Kidney (tissue), 14 donors: ENCODE data around the gene LCE3A. TPM values are rescaled to one million over a fixed set of nuclear protein-coding genes. Genes with fewer than 3 reads are reported as not detected.

Source experiments
- DNase-seq, 5 donors: peaks; one replicate each; pipeline ENCODE4 v3.0.0-alpha.2; 2013 to 2020
- FAIRE-seq: peaks from 2 replicates; lab custom pipeline; 2012; peaks lifted over from hg19 to GRCh38; lab: Jason Lieb, UNC
- H3K27ac ChIP-seq, 2 donors: one replicate each; pipeline ENCODE4 v1.7.0; 2013; ENCODE audit warnings: low read depth in 2 of 2, low read length in 2 of 2, inconsistent platforms in 1 of 2
- H3K27me3 ChIP-seq: one replicate; pipeline ENCODE4 v1.7.1; 2013; ENCODE audit warnings: low read length, inconsistent platforms; ENCODE audit not compliant: control insufficient read depth, insufficient read depth
- H3K36me3 ChIP-seq, 3 donors: one replicate each; pipeline versions ENCODE4 v1.7.0 to v1.7.1; 2013; ENCODE audit warnings: low read length in 3 of 3, control low read depth in 1 of 3, inconsistent platforms in 1 of 3; ENCODE audit not compliant: insufficient read depth in 3 of 3, control insufficient read depth in 2 of 3
- H3K4me1 ChIP-seq, 3 donors: one replicate each; pipeline versions ENCODE4 v1.7.0 to v1.7.1; 2013; ENCODE audit warnings: low read length in 3 of 3, inconsistent platforms in 1 of 3, low read depth in 1 of 3; ENCODE audit not compliant: control insufficient read depth in 2 of 3, insufficient read depth in 2 of 3
- H3K4me3 ChIP-seq, 3 donors: one replicate each; pipeline versions ENCODE4 v1.7.0 to v1.8.1; 2013; ENCODE audit warnings: low read length in 3 of 3, control low read depth in 1 of 3, inconsistent platforms in 1 of 3
- H3K9ac ChIP-seq, 3 donors: one replicate each; pipeline versions ENCODE4 v1.7.0 to v1.7.1; 2013; ENCODE audit warnings: low read length in 3 of 3, control low read depth in 1 of 3, inconsistent platforms in 1 of 3
- H3K9me3 ChIP-seq, 3 donors: one replicate each; pipeline versions ENCODE4 v1.7.0 to v1.7.1; 2013; ENCODE audit warnings: low read length in 3 of 3, control low read depth in 1 of 3, inconsistent platforms in 1 of 3; ENCODE audit not compliant: control insufficient read depth in 2 of 3, insufficient read depth in 1 of 3
- intact Hi-C: fragments of 100-400 bp; cut with DNase I; formaldehyde crosslinking; loops from one replicate; pipeline ENCODE4 v1.11.1; 2022
- polyA plus RNA-seq: library from polyadenylated mRNA; stranded (reverse); fragments of 350-450 nt; fragmentation: Illumina TruSeq; extraction: RNeasy Lipid Tissue Mini Kit (QIAGEN cat#74804); gene quantifications from one replicate; pipeline ENCODE4 v1.2.3, GENCODE V29; 2014; ENCODE audit warnings: low read depth, low replicate concordance; ENCODE audit not compliant: insufficient read depth
- total RNA-seq: library from RNA; stranded (reverse); fragmentation: NEBNext Ultra II Directional; extraction: Animal tissue kit (Norgen Biotek cat#: 25700); gene quantifications from one replicate; pipeline ENCODE4 v1.2.1, GENCODE V29; 2021
- TF ChIP-seq, protein P1 (sequence below): IDR thresholded peaks from 3 replicates; pipeline ENCODE4 v1.5.1; 2012; ENCODE audit warnings: mild to moderate bottlenecking, moderate library complexity, borderline replicate concordance; ENCODE audit not compliant: insufficient read depth; ENCODE audit errors: extremely low read depth
- donor health status: control.
- donor health status: control.
- donor health status: control.
- donor health status: control.
- donor health status: control.
- donor health status: DM: yes; HTN: yes; CAD: no.
- donor health status: Normal renal cell carcinoma (clear cell type).

Gene LCE3A
- total and polyA plus RNA-seq, 2 donors from 2014 or later = not detected

DNA sequence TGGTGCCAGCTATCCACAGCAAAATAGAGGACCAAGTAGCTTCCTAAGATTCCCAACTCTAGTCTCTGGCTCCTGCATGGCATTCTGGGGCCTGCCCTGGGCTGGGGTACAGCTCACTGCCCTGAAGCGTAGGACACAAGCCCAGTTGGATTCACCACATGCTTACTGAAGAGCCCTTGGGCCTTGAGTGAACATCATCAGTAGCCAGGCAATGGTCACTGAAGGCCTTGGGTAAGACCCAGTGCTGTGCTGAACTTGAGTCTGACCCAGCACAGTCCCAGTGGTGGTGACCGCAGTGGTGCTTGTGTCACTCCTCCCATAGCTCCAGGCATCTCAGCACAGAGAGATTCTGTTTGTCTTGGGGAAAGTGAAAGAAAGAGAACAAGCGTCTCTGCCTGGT, 7.7 kb upstream of the LCE3A start:
- no peak overlapping the region for H3K27ac ChIP-seq
- no peaks in the 10 kb centered on the region for H3K36me3 ChIP-seq
- intact Hi-C loops = no loop called here
- no peak overlapping the region for H3K9ac ChIP-seq
- TF ChIP-seq, protein P1, sequence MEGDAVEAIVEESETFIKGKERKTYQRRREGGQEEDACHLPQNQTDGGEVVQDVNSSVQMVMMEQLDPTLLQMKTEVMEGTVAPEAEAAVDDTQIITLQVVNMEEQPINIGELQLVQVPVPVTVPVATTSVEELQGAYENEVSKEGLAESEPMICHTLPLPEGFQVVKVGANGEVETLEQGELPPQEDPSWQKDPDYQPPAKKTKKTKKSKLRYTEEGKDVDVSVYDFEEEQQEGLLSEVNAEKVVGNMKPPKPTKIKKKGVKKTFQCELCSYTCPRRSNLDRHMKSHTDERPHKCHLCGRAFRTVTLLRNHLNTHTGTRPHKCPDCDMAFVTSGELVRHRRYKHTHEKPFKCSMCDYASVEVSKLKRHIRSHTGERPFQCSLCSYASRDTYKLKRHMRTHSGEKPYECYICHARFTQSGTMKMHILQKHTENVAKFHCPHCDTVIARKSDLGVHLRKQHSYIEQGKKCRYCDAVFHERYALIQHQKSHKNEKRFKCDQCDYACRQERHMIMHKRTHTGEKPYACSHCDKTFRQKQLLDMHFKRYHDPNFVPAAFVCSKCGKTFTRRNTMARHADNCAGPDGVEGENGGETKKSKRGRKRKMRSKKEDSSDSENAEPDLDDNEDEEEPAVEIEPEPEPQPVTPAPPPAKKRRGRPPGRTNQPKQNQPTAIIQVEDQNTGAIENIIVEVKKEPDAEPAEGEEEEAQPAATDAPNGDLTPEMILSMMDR = no peak
- DNase-seq (no peak), FAIRE-seq (no peak)
- H3K27me3 ChIP-seq = no peaks in the 10 kb centered on the region
- H3K4me3 ChIP-seq = no peak overlapping the region
- peaks cover 0 to 3% (median 0%) of the 10 kb centered on the region in 3 donors for H3K9me3 ChIP-seq
- H3K4me1 ChIP-seq = no peaks in the 10 kb centered on the region

- Histone ChIP-seq H3K36me3 (no peaks in the 10 kb centered on the region), H3K9me3 (no peaks in the 10 kb centered on the region), H3K27ac (no peak overlapping the region), H3K4me3 (no peak overlapping the region), H3K27me3 (no peaks in the 10 kb centered on the region), H3K4me1 (no peaks in the 10 kb centered on the region), H3K9ac (no peak overlapping the region)
- TF ChIP-seq, protein P1 = no peak
- no peak for FAIRE-seq
- no peak for DNase-seq
- intact Hi-C loops = no loop called here
Observed at GRCh38 chr1:152626744-152627143, 3.8 kb upstream of the LCE3A start.

DNA sequence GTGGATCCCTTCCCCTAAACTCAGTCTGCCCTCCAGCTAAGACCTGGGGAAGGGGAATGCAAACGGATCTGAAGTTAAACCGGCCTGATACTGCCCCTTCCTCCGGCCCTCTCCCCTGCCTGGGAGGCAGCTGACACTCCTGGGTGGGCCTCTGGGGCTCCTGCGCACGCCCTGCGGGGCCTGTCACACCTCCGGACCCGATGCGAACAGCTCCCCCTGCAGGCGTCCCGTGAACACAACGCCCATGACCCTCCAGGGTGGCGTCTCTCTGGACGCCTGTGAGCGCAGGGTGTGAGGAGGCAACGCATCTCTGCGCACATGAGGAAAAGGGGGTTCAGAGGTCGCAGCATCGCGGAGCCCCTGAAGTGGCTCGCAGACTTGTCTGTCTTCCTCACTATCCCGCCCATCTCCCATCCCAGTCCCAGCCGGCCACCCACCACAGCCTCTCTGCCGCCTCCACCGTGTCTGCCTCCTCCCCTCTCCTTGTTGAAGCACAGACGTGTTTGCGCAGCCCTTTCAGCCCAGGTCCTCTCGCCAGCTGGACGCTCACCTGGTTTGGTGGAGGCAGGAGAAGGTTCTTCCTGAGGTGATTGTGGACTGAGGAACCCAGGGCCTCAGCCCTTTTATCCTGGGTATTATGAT, 421 bp upstream of the LCE3A start:
- no peak overlapping the region for H3K27ac ChIP-seq
- no peak for FAIRE-seq
- TF ChIP-seq, protein P1 = no peak
- DNase-seq = no peak
- no peaks in the 10 kb centered on the region for H3K36me3 ChIP-seq
- no peak overlapping the region for H3K4me3 ChIP-seq
- intact Hi-C loops = no loop called here
- H3K9ac ChIP-seq = no peak overlapping the region
- H3K27me3 ChIP-seq = no peaks in the 10 kb centered on the region
- no peaks in the 10 kb centered on the region for H3K4me1 ChIP-seq
- peaks cover 0 to 10% (median 8%) of the 10 kb centered on the region in 3 donors for H3K9me3 ChIP-seq

- Histone ChIP-seq H3K9me3 (peaks cover 0 to 11% (median 11%) of the 10 kb centered on the region in 3 donors), H3K4me3 (no peak overlapping the region), H3K4me1 (no peaks in the 10 kb centered on the region), H3K27ac (no peak overlapping the region), H3K9ac (no peak overlapping the region), H3K36me3 (no peaks in the 10 kb centered on the region), H3K27me3 (no peaks in the 10 kb centered on the region)
- intact Hi-C loops = no loop called here
- no peak for FAIRE-seq
- DNase-seq = no peak
- TF ChIP-seq, protein P1 = no peak
Observed at GRCh38 chr1:152621993-152622392, 910 bp downstream of the LCE3A start.
